ENCODE results near the gene ZNF474. TPM values are rescaled to one million over a fixed set of nuclear protein-coding genes. Genes with fewer than 3 reads are reported as not detected.

ZNF474 gene
- total and polyA plus RNA-seq, 2 donors (not counting 1 experiment from before 2014, with no cell fraction given): 0.12 TPM; not detected in 1

DNA sequence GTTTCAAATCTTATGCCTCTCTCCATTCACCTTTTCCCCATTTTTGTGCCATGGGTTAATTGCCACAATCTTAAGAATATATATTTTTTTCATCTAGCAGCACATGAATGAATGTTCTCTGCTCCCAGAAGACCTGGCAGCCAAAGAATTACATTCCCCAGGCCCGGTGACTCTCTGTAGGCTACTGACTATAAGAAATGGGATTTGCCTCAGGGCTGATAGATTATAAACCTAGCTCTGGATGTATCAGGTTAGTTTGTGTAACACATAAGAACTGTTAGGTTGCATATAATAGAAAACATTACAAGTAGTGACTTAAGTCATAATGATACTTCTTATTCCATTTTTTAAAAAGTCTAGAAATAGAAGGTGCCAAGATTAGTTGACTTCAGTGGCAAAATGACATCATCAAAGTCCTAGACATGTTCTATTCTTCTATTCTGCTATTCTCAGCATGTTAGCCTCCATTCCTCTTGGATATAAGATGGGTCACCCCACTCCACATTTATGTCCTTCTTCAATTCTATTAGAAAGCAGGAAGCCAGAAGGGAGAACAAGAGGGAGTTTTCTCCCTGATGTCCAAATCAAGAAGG lies 10.9 kb upstream of the ZNF474 start:
- no peak overlapping the region for H3K27ac Mint-ChIP-seq
- Histone ChIP-seq H3K27ac (ENCODE audit: low read length in 2 of 2) (no peak overlapping the region), H3K79me2 (ENCODE audit: control insufficient read depth, insufficient read depth, low read length) (no peaks in the 10 kb centered on the region), H3K9ac (ENCODE audit: low read length) (no peak overlapping the region), H3K36me3 (replicated peaks in 1 of 2; ENCODE audit: control extremely low read depth in 1 of 2, control insufficient read depth in 1 of 2, extremely low read depth in 1 of 2, insufficient read depth in 2 of 2, low read length in 1 of 2) (no peaks in the 10 kb centered on the region), H2AFZ (ENCODE audit: insufficient read depth, low read depth, low read length, poor library complexity, severe bottlenecking) (no peak overlapping the region), H3K27me3 (replicated peaks in 1 of 4; ENCODE audit: control extremely low read depth in 1 of 4, control insufficient read depth in 3 of 4, insufficient read depth in 4 of 4, low read length in 3 of 4) (peaks cover 0 to 6% (median 2%) of the 10 kb centered on the region in 4 experiments), H3K4me3 (ENCODE audit: control extremely low read depth in 1 of 5, extremely low read depth in 1 of 5, insufficient read depth in 1 of 5, low read depth in 2 of 5, low read length in 4 of 5) (no peak overlapping the region), H4K20me1 (ENCODE audit: control insufficient read depth, insufficient read depth, low read length, poor library complexity, severe bottlenecking) (no peaks in the 10 kb centered on the region), H3K9me3 (ENCODE audit: control extremely low read depth in 1 of 3, control insufficient read depth in 2 of 3, insufficient read depth in 1 of 3, low read length in 2 of 3) (no peaks in the 10 kb centered on the region), H3K4me1 (ENCODE audit: control insufficient read depth in 2 of 2, insufficient read depth in 2 of 2, low read length in 2 of 2) (no peaks in the 10 kb centered on the region), H3K4me2 (replicated peaks; ENCODE audit: low read depth, low read length, poor library complexity, severe bottlenecking) (no peak overlapping the region)
- ATAC-seq (ENCODE audit: low read depth) (no peak), DNase-seq (no peak)
- POLR2A ChIA-PET: no interaction called here
- WGBS (ENCODE audit: insufficient coverage): no CpG with 5 or more reads among the region's 1 CpG
- no peaks in the 10 kb centered on the region for H3K9me3 Mint-ChIP-seq (ENCODE audit: insufficient read depth)
- H3K4me3 Mint-ChIP-seq: no peak overlapping the region
- CTCF ChIA-PET: no interaction called here
- intact Hi-C loops (cut with micrococcal nuclease): no loop called here
- no peaks in the 10 kb centered on the region for H3K4me1 Mint-ChIP-seq
- TF ChIP-seq EZH2 (IDR thresholded peaks at IDR 0.05; ENCODE audit: borderline replicate concordance, insufficient read depth, low read depth, low read length, poor library complexity, severe bottlenecking): no peak
- TF ChIP-seq, protein P1, sequence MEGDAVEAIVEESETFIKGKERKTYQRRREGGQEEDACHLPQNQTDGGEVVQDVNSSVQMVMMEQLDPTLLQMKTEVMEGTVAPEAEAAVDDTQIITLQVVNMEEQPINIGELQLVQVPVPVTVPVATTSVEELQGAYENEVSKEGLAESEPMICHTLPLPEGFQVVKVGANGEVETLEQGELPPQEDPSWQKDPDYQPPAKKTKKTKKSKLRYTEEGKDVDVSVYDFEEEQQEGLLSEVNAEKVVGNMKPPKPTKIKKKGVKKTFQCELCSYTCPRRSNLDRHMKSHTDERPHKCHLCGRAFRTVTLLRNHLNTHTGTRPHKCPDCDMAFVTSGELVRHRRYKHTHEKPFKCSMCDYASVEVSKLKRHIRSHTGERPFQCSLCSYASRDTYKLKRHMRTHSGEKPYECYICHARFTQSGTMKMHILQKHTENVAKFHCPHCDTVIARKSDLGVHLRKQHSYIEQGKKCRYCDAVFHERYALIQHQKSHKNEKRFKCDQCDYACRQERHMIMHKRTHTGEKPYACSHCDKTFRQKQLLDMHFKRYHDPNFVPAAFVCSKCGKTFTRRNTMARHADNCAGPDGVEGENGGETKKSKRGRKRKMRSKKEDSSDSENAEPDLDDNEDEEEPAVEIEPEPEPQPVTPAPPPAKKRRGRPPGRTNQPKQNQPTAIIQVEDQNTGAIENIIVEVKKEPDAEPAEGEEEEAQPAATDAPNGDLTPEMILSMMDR (IDR thresholded peaks at IDR 0.05): no peak
- H3K27me3 Mint-ChIP-seq: peaks cover 9% of the 10 kb centered on the region

DNA sequence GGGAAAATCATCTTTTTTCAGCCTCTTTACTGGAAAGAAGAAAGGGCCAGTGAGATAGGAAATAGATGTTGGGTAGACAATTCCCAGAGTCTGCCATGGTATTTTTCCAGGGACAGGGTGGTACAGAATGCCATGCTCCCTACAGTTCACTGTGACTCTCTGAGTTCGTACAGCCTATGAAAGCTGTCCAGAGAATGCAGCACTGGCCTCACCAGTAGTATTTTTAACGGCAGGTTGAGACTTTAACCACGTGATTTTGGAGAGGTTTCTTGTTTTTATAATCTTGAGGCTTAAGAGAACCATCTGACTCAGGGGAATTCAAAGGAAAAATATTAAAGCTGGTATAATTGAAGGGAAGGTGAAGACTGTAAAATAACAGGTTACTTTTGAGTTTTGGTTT lies 10.1 kb upstream of the ZNF474 start:
- H3K4me1 Mint-ChIP-seq: no peaks in the 10 kb centered on the region
- H3K27ac ChIP-seq (ENCODE audit: low read length in 2 of 2): no peak overlapping the region
- H3K36me3 ChIP-seq (replicated peaks in 1 of 2; ENCODE audit: control extremely low read depth in 1 of 2, control insufficient read depth in 1 of 2, extremely low read depth in 1 of 2, insufficient read depth in 2 of 2, low read length in 1 of 2): no peaks in the 10 kb centered on the region
- H3K27me3 Mint-ChIP-seq: peaks cover 9% of the 10 kb centered on the region
- no peak overlapping the region for H3K4me2 ChIP-seq (replicated peaks; ENCODE audit: low read depth, low read length, poor library complexity, severe bottlenecking)
- no peak overlapping the region for H3K27ac Mint-ChIP-seq
- no peaks in the 10 kb centered on the region for H3K9me3 Mint-ChIP-seq (ENCODE audit: insufficient read depth)
- DNase-seq: no peak
- H3K4me3 ChIP-seq (ENCODE audit: control extremely low read depth in 1 of 5, extremely low read depth in 1 of 5, insufficient read depth in 1 of 5, low read depth in 2 of 5, low read length in 4 of 5): no peak overlapping the region
- no peaks in the 10 kb centered on the region for H3K9me3 ChIP-seq (ENCODE audit: control extremely low read depth in 1 of 3, control insufficient read depth in 2 of 3, insufficient read depth in 1 of 3, low read length in 2 of 3)
- CTCF ChIA-PET: no interaction called here
- WGBS (ENCODE audit: insufficient coverage): 72% methylated on average over 3 of the region's 3 CpGs
- H3K9ac ChIP-seq (ENCODE audit: low read length): no peak overlapping the region
- no peak overlapping the region for H2AFZ ChIP-seq (ENCODE audit: insufficient read depth, low read depth, low read length, poor library complexity, severe bottlenecking)
- TF ChIP-seq, protein P1 (IDR thresholded peaks at IDR 0.05): no peak
- no peak for TF ChIP-seq EZH2 (IDR thresholded peaks at IDR 0.05; ENCODE audit: borderline replicate concordance, insufficient read depth, low read depth, low read length, poor library complexity, severe bottlenecking)
- POLR2A ChIA-PET: no interaction called here
- H3K4me3 Mint-ChIP-seq: no peak overlapping the region
- H4K20me1 ChIP-seq (ENCODE audit: control insufficient read depth, insufficient read depth, low read length, poor library complexity, severe bottlenecking): no peaks in the 10 kb centered on the region
- ATAC-seq (ENCODE audit: low read depth): no peak
- no peaks in the 10 kb centered on the region for H3K4me1 ChIP-seq (ENCODE audit: control insufficient read depth in 2 of 2, insufficient read depth in 2 of 2, low read length in 2 of 2)
- H3K79me2 ChIP-seq (ENCODE audit: control insufficient read depth, insufficient read depth, low read length): no peaks in the 10 kb centered on the region
- intact Hi-C loops (cut with micrococcal nuclease): no loop called here
- H3K27me3 ChIP-seq (replicated peaks in 1 of 4; ENCODE audit: control extremely low read depth in 1 of 4, control insufficient read depth in 3 of 4, insufficient read depth in 4 of 4, low read length in 3 of 4): peaks cover 0 to 6% (median 2%) of the 10 kb centered on the region in 4 experiments

All from B cell (primary cell).